Measurements from ENCODE around the gene RALY. TPM values are rescaled to one million over a fixed set of nuclear protein-coding genes. Genes with fewer than 3 reads are reported as not detected.

RALY gene
- total RNA-seq, 2 donors from 2014 or later, result 37.9 to 49.3 TPM

- TF ChIP-seq CTCF (IDR thresholded peaks at IDR 0.05), result no peak
- TF ChIP-seq POLR2A (IDR thresholded peaks at IDR 0.05), result no peak
- intact Hi-C loops (cut with DNase I), result no loop called here
Observed at GRCh38 chr20:33977535-33977934, 16.2 kb upstream of the RALY start.

GRCh38 chr20:33979094-33979493 lies 14.6 kb upstream of the RALY start:
- H3K4me1 ChIP-seq, result no peaks in the 10 kb centered on the region
- no peak overlapping the region for H3K27ac ChIP-seq
- 80 to 93% methylated on average over 2 of the region's 2 CpGs for WGBS, 2 donors
- no peak overlapping the region for H3K4me3 ChIP-seq
- intact Hi-C loops (cut with DNase I), result no loop called here
- no peak for ATAC-seq
- no peaks in the 10 kb centered on the region for H3K9me3 ChIP-seq
- H3K27me3 ChIP-seq, result no peaks in the 10 kb centered on the region
- DNase-seq, result no peak
- no peak for TF ChIP-seq CTCF (IDR thresholded peaks at IDR 0.05)
- TF ChIP-seq POLR2A (IDR thresholded peaks at IDR 0.05), result no peak
- no peaks in the 10 kb centered on the region for H3K36me3 ChIP-seq (replicated peaks in 1 of 2; ENCODE audit: insufficient read depth in 1 of 2, low read depth in 2 of 2)

More at GRCh38 chr20:33977535-33977934, 16.2 kb upstream of the RALY start:
- Histone ChIP-seq H3K27me3 (no peaks in the 10 kb centered on the region), H3K27ac (no peak overlapping the region), H3K4me3 (no peak overlapping the region), H3K4me1 (no peaks in the 10 kb centered on the region), H3K9me3 (no peaks in the 10 kb centered on the region), H3K36me3 (replicated peaks in 1 of 2; ENCODE audit: insufficient read depth in 1 of 2, low read depth in 2 of 2) (no peaks in the 10 kb centered on the region)
- ATAC-seq (no peak), DNase-seq (no peak)
- 66 to 74% methylated on average over 2 of the region's 2 CpGs for WGBS, 2 donors

- no peak overlapping the region for H3K27ac ChIP-seq
- no peaks in the 10 kb centered on the region for H3K27me3 ChIP-seq
- ATAC-seq (no peak), DNase-seq (no peak)
- 81 to 82% methylated on average over 7 of the region's 7 CpGs for WGBS, 2 donors
- H3K36me3 ChIP-seq (replicated peaks in 1 of 2; ENCODE audit: insufficient read depth in 1 of 2, low read depth in 2 of 2), result no peaks in the 10 kb centered on the region
- no peak overlapping the region for H3K4me3 ChIP-seq
- no peaks in the 10 kb centered on the region for H3K4me1 ChIP-seq
- TF ChIP-seq POLR2A (IDR thresholded peaks at IDR 0.05), result no peak
- no peak for TF ChIP-seq CTCF (IDR thresholded peaks at IDR 0.05)
- intact Hi-C loops (cut with DNase I), result no loop called here
- H3K9me3 ChIP-seq, result no peaks in the 10 kb centered on the region
Observed at GRCh38 chr20:33981347-33981746, 12.4 kb upstream of the RALY start.

GRCh38 chr20:33981964-33982363 lies 11.7 kb upstream of the RALY start:
- no peak for ATAC-seq
- Histone ChIP-seq H3K27ac (no peak overlapping the region), H3K9me3 (no peaks in the 10 kb centered on the region), H3K4me3 (no peak overlapping the region), H3K27me3 (no peaks in the 10 kb centered on the region), H3K4me1 (no peaks in the 10 kb centered on the region), H3K36me3 (replicated peaks in 1 of 2; ENCODE audit: insufficient read depth in 1 of 2, low read depth in 2 of 2) (no peaks in the 10 kb centered on the region)
- no peak for DNase-seq
- intact Hi-C loops (cut with DNase I), result no loop called here
- no peak for TF ChIP-seq POLR2A (IDR thresholded peaks at IDR 0.05)
- TF ChIP-seq CTCF (IDR thresholded peaks at IDR 0.05), result no peak
- WGBS, 2 donors, result 79 to 80% methylated on average over 3 of the region's 3 CpGs

GRCh38 chr20:33983371-33983770 lies 10.3 kb upstream of the RALY start:
- H3K36me3 ChIP-seq (replicated peaks in 1 of 2; ENCODE audit: insufficient read depth in 1 of 2, low read depth in 2 of 2), result no peaks in the 10 kb centered on the region
- no peak overlapping the region for H3K4me3 ChIP-seq
- DNase-seq (no peak), ATAC-seq (no peak)
- intact Hi-C loops (cut with DNase I), result no loop called here
- H3K27ac ChIP-seq, result no peak overlapping the region
- H3K27me3 ChIP-seq, result no peaks in the 10 kb centered on the region
- no peak for TF ChIP-seq CTCF (IDR thresholded peaks at IDR 0.05)
- no peak for TF ChIP-seq POLR2A (IDR thresholded peaks at IDR 0.05)
- WGBS, 2 donors, result 73 to 86% methylated on average over 5 of the region's 5 CpGs
- H3K9me3 ChIP-seq, result no peaks in the 10 kb centered on the region
- H3K4me1 ChIP-seq, result no peaks in the 10 kb centered on the region

Measured in body of pancreas (tissue), 4 donors.